H1 (cell line): ENCODE data around the gene SEZ6L. TPM values are rescaled to one million over a fixed set of nuclear protein-coding genes. Genes with fewer than 3 reads are reported as not detected.

Source experiments
- BACH1 ChIP-seq: IDR thresholded peaks from 2 replicates; pipeline ENCODE4 v1.6.1; 2012; ENCODE audit warnings: low read length, improper control_type of control experiment
- CHD2 ChIP-seq: IDR thresholded peaks from 2 replicates; pipeline ENCODE4 v1.6.1; 2012; ENCODE audit warnings: low read length, improper control_type of control experiment
- EZH2 ChIP-seq: fragments of 200-600 bp; sonication (generic); IDR thresholded peaks from 2 replicates; pipeline ENCODE4 v1.7.1; 2012; ENCODE audit warnings: low read depth, mild to moderate bottlenecking, moderate library complexity, low read length, inconsistent platforms; ENCODE audit not compliant: severe bottlenecking
- HDAC2 ChIP-seq, 2 experiments: fragments of 300-600 bp in 1 of 2; sonication (generic) in 1 of 2; IDR thresholded peaks; 2 replicates each; pipeline ENCODE4 v1.6.1; 2011 to 2012; ENCODE audit warnings: low read depth in 2 of 2, low read length in 2 of 2, mild to moderate bottlenecking in 2 of 2, moderate library complexity in 2 of 2, borderline replicate concordance in 1 of 2, inconsistent platforms in 1 of 2
- POLR2AphosphoS5 ChIP-seq: IDR thresholded peaks from 2 replicates; pipeline ENCODE4 v1.6.1; 2011; ENCODE audit warnings: low read depth, low read length
- SRF ChIP-seq: IDR thresholded peaks from 2 replicates; pipeline ENCODE4 v1.6.1; 2011; ENCODE audit warnings: mild to moderate bottlenecking, low read depth, low read length, moderate library complexity
- TBP ChIP-seq: IDR thresholded peaks from 2 replicates; pipeline ENCODE4 v1.6.1; 2011; ENCODE audit warnings: low read depth, low read length, improper control_type of control experiment
- polyA plus RNA-seq, 7 experiments: library from polyadenylated mRNA; depleted of rRNA in 3 of 7; stranded (reverse) in 5 of 7; unstranded in 2 of 7; fragments of >200 nt in 5 of 7; fragments of 200-250 nt in 2 of 7; gene quantifications; 1 replicate in 5 of 7; 2 replicates in 1 of 7; 4 replicates in 1 of 7; pipeline versions ENCODE4 v1.2.1 to v1.2.3, GENCODE V29; 2011 to 2013; ENCODE audit warnings: missing spikeins in 2 of 7, mixed read lengths in 2 of 7
- total RNA-seq: library from RNA; stranded (reverse); fragmentation: NEBNext Ultra II Directional; extraction: Animal tissue kit (Norgen Biotek cat#: 25700); gene quantifications from 2 replicates; pipeline ENCODE4 v1.2.1, GENCODE V29; 2021

SEZ6L gene
- total and polyA plus RNA-seq, 2 of the 8 experiments (the other 6 are each of a cell fraction or from before 2014, with no cell fraction given), result 0.06 to 0.33 TPM

- no peak for TF ChIP-seq HDAC2 (IDR thresholded peaks at IDR 0.05; ENCODE audit: borderline replicate concordance in 1 of 2, low read depth in 2 of 2, low read length in 2 of 2)
- no peak for TF ChIP-seq POLR2AphosphoS5
- TF ChIP-seq BACH1, result no peak
- no peak for TF ChIP-seq TBP
- no peak for TF ChIP-seq SRF
- no peak for TF ChIP-seq CHD2
- no peak for TF ChIP-seq EZH2
These were observed 13.5 kb downstream of the SEZ6L start (continued) for GRCh38 chr22:26182723-26183122.
